Endodermal cell (in vitro differentiated cells): ENCODE measurements around the gene CYLD. TPM values are rescaled to one million over a fixed set of nuclear protein-coding genes. Genes with fewer than 3 reads are reported as not detected.

Experiments
- DNase-seq: peaks from one replicate; pipeline ENCODE4 v3.0.0-alpha.2; 2017
- H3K27ac ChIP-seq: 2 replicates; pipeline ENCODE4 v1.5.1; 2013; ENCODE audit warnings: mild to moderate bottlenecking, low read depth, low read length, moderate library complexity
- H3K27me3 ChIP-seq: 2 replicates; pipeline ENCODE4 v1.6.1; 2013; ENCODE audit warnings: mild to moderate bottlenecking, low read length, moderate library complexity; ENCODE audit not compliant: insufficient read depth, control insufficient read depth, poor library complexity, severe bottlenecking
- H3K36me3 ChIP-seq: 2 replicates; pipeline ENCODE4 v1.7.0; 2013; ENCODE audit warnings: mild to moderate bottlenecking, low read length, moderate library complexity; ENCODE audit not compliant: control insufficient read depth, insufficient read depth
- H3K4me1 ChIP-seq: one replicate; pipeline ENCODE4 v1.7.0; 2013; ENCODE audit warnings: low read length; ENCODE audit not compliant: control insufficient read depth, insufficient read depth
- H3K4me3 ChIP-seq: 2 replicates; pipeline ENCODE4 v1.5.1; 2013; ENCODE audit warnings: mild to moderate bottlenecking, low read length, moderate library complexity
- H3K9ac ChIP-seq: 2 replicates; pipeline ENCODE4 v1.6.1; 2013; ENCODE audit warnings: mild to moderate bottlenecking, low read length, moderate library complexity; ENCODE audit not compliant: poor library complexity, severe bottlenecking; ENCODE audit errors: extremely low read depth
- H3K9me3 ChIP-seq: 2 replicates; pipeline ENCODE4 v1.6.1; 2013; ENCODE audit warnings: mild to moderate bottlenecking, low read length, moderate library complexity; ENCODE audit not compliant: control insufficient read depth
- H3K27ac Mint-ChIP-seq: 2 replicates; pipeline ENCODE4 v1.8.0; 2020; ENCODE audit warnings: mixed read lengths
- H3K27me3 Mint-ChIP-seq: 2 replicates; pipeline ENCODE4 v1.8.0; 2021; ENCODE audit warnings: mild to moderate bottlenecking, mixed read lengths; ENCODE audit not compliant: insufficient read depth
- H3K36me3 Mint-ChIP-seq: 2 replicates; pipeline ENCODE4 v1.8.0; 2020; ENCODE audit warnings: low read depth, mixed read lengths
- H3K4me1 Mint-ChIP-seq: 2 replicates; pipeline ENCODE4 v1.8.0; 2020; ENCODE audit warnings: mixed read lengths
- H3K4me3 Mint-ChIP-seq: 2 replicates; pipeline ENCODE4 v1.8.0; 2020; ENCODE audit warnings: mild to moderate bottlenecking, moderate library complexity, mixed read lengths
- H3K9me3 Mint-ChIP-seq: 2 replicates; pipeline ENCODE4 v1.8.0; 2020; ENCODE audit warnings: mild to moderate bottlenecking, mixed read lengths
- CTCF ChIP-seq: fragments of 200-600 bp; sonication (generic); conservative IDR thresholded peaks from 2 replicates; pipeline ENCODE4 v1.5.0; 2021; ENCODE audit warnings: antibody characterized with exemption, mild to moderate bottlenecking
- WGBS, 2 experiments: methylation state at CpG; one replicate each; pipeline versions ENCODE4 v1.1.5 to v1.1.7; 2013; ENCODE audit warnings: missing lambda C conversion rate in 2 of 2, mixed read lengths in 1 of 2; ENCODE audit not compliant: insufficient coverage in 1 of 2, insufficient read length in 1 of 2; 5-methylcytosine and 5-hydroxymethylcytosine counted together
- total RNA-seq, 2 donors: library from RNA; stranded (reverse); fragmentation: NEBNext Ultra II Directional in 1 of 2; extraction: Animal tissue kit (Norgen Biotek cat#: 25700) in 1 of 2; gene quantifications; 2 replicates in 1 of 2; 3 replicates in 1 of 2; pipeline ENCODE4 v1.2.1, GENCODE V29; 2021

Gene CYLD
- total RNA-seq, 2 donors from 2014 or later = 12.7 TPM

DNA sequence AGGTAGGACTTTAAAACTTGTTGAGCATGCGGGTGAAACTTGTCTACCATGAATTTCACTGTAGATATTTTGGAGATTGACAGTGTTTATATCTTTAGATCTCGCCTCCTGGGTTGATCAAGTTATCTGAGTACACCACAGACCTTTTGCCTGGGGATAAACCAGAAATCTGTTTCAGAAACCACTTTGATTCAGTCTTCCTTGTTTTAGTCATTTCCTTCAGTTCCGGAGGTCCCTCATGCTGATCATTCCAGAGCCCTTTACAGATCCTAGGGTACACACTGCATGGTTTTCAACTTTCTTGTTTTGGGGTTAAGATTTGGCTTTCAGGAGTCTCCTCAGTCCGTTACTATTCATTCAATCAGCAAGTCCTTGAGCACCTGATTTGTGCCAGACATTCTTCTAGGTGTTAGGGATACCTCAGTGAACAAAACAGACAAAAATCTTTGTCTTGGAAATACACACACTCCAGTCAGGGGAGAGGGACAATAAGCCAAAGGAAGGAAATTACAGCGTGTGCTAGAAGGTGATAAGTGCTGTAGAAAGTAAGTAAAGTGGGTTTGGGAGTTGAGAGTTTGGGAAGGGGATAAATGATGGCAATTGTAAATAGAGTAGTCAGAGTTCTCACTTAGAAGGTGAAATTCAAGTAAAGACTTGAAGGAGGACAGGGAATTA lies 36.3 kb upstream of the CYLD start:
- H3K4me1 ChIP-seq = no peaks in the 10 kb centered on the region
- H3K27ac ChIP-seq = no peak overlapping the region
- H3K27me3 ChIP-seq = no peaks in the 10 kb centered on the region
- no peak overlapping the region for H3K9ac ChIP-seq
- Mint-ChIP-seq H3K27me3 (peaks cover 8% of the 10 kb centered on the region), H3K4me1 (peaks cover 2% of the 10 kb centered on the region), H3K27ac (no peak overlapping the region), H3K36me3 (peaks cover 2% of the 10 kb centered on the region), H3K4me3 (no peak overlapping the region), H3K9me3 (peaks cover 28% of the 10 kb centered on the region)
- TF ChIP-seq CTCF = no peak
- H3K9me3 ChIP-seq = peaks cover 25% of the 10 kb centered on the region
- WGBS, 2 experiments = 91 to 93% methylated on average over 5 of the region's 5 CpGs
- H3K4me3 ChIP-seq = no peak overlapping the region
- DNase-seq = no peak
- no peaks in the 10 kb centered on the region for H3K36me3 ChIP-seq

GRCh38 chr16:50706250-50706649 lies 35.6 kb upstream of the CYLD start:
- Histone ChIP-seq H3K9me3 (peaks cover 25% of the 10 kb centered on the region), H3K4me3 (no peak overlapping the region), H3K27ac (no peak overlapping the region), H3K9ac (no peak overlapping the region), H3K36me3 (no peaks in the 10 kb centered on the region), H3K4me1 (no peaks in the 10 kb centered on the region), H3K27me3 (no peaks in the 10 kb centered on the region)
- Mint-ChIP-seq H3K4me3 (no peak overlapping the region), H3K9me3 (peaks cover 28% of the 10 kb centered on the region), H3K27ac (no peak overlapping the region), H3K4me1 (peaks cover 2% of the 10 kb centered on the region), H3K36me3 (peaks cover 2% of the 10 kb centered on the region), H3K27me3 (peaks cover 8% of the 10 kb centered on the region)
- WGBS, 2 experiments = 54 to 74% methylated on average over 3 of the region's 3 CpGs
- DNase-seq = no peak
- TF ChIP-seq CTCF = no peak

- WGBS, 2 experiments = 94 to 98% methylated on average over 9 of the region's 10 CpGs
- H3K36me3 Mint-ChIP-seq = peaks cover 2% of the 10 kb centered on the region
- H3K27me3 Mint-ChIP-seq = peaks cover 8% of the 10 kb centered on the region
- Histone ChIP-seq H3K27ac (no peak overlapping the region), H3K27me3 (no peaks in the 10 kb centered on the region), H3K4me1 (no peaks in the 10 kb centered on the region), H3K9me3 (peaks cover 25% of the 10 kb centered on the region), H3K9ac (no peak overlapping the region), H3K4me3 (no peak overlapping the region), H3K36me3 (no peaks in the 10 kb centered on the region)
- peaks cover 10% of the 10 kb centered on the region for H3K4me1 Mint-ChIP-seq
- TF ChIP-seq CTCF = no peak
- peaks cover 24% of the 10 kb centered on the region for H3K9me3 Mint-ChIP-seq
- no peak overlapping the region for H3K27ac Mint-ChIP-seq
- H3K4me3 Mint-ChIP-seq = no peak overlapping the region
- no peak for DNase-seq
Observed at GRCh38 chr16:50708373-50709060, 33.4 kb upstream of the CYLD start.
